Kasumi-1 (cell line): Measurements from ENCODE around the gene TMEM176A.
"Not testable (repeated sequence)": the region's sequence is repeated elsewhere in the genome, so short reads cannot be mapped to it uniquely, and the experiment has no call there.

Experiments
- DNase-seq, 2 experiments: peaks; one replicate each; lab custom pipeline; 2025; lab: John Stamatoyannopoulos, UW

The TMEM176A gene

GRCh38 chr7:150788474-150789269 is 11.9 kb upstream of the TMEM176A start:
- no peak for DNase-seq

- DNase-seq: no peak
These were observed 10.0 kb upstream of the TMEM176A start for GRCh38 chr7:150790416-150791075.

- DNase-seq: no peak
These were observed 9.3 kb upstream of the TMEM176A start for GRCh38 chr7:150791304-150791703.

- no peak for DNase-seq
These were observed 8.7 kb upstream of the TMEM176A start for GRCh38 chr7:150791746-150792452.

- DNase-seq: no peak
These were observed 6.9 kb upstream of the TMEM176A start for GRCh38 chr7:150793569-150794238.

- DNase-seq: no peak
These were observed 2.9 kb upstream of the TMEM176A start for GRCh38 chr7:150797661-150798060.

- no peak for DNase-seq
These were observed 1.4 kb upstream of the TMEM176A start for GRCh38 chr7:150799156-150799555.

- no peak for DNase-seq
These were observed 608 bp upstream of the TMEM176A start, which contains the start of gene TMEM176B for GRCh38 chr7:150799741-150800580. TMEM176B (minus strand) TSS chr7:150800364; CDS start chr7:150796569, 3,795 bp downstream.

GRCh38 chr7:150801242-150801945 is 825 bp downstream of the TMEM176A start:
- DNase-seq: no peak

GRCh38 chr7:150801946-150802771 is 1.6 kb downstream of the TMEM176A start:
- no peak for DNase-seq

- DNase-seq: no peak
These were observed 2.7 kb downstream of the TMEM176A start for GRCh38 chr7:150803161-150803860.

- DNase-seq: no peak
These were observed 4.2 kb downstream of the TMEM176A start for GRCh38 chr7:150804802-150805201.

- no peak for DNase-seq
These were observed 5.3 kb downstream of the TMEM176A start for GRCh38 chr7:150805864-150806263.

GRCh38 chr7:150806454-150806853 is 5.9 kb downstream of the TMEM176A start:
- DNase-seq: no peak

GRCh38 chr7:150806863-150807262 is 6.3 kb downstream of the TMEM176A start:
- no peak for DNase-seq

- DNase-seq: not testable (repeated sequence)
These were observed 7.3 kb downstream of the TMEM176A start for GRCh38 chr7:150807616-150808438.

GRCh38 chr7:150814328-150815001 is 13.9 kb downstream of the TMEM176A start:
- DNase-seq: no peak

GRCh38 chr7:150818971-150819370 is 18.4 kb downstream of the TMEM176A start:
- DNase-seq: no peak
